Measurements from ENCODE around the gene IFNAR1.

IFNAR1 gene

DNA sequence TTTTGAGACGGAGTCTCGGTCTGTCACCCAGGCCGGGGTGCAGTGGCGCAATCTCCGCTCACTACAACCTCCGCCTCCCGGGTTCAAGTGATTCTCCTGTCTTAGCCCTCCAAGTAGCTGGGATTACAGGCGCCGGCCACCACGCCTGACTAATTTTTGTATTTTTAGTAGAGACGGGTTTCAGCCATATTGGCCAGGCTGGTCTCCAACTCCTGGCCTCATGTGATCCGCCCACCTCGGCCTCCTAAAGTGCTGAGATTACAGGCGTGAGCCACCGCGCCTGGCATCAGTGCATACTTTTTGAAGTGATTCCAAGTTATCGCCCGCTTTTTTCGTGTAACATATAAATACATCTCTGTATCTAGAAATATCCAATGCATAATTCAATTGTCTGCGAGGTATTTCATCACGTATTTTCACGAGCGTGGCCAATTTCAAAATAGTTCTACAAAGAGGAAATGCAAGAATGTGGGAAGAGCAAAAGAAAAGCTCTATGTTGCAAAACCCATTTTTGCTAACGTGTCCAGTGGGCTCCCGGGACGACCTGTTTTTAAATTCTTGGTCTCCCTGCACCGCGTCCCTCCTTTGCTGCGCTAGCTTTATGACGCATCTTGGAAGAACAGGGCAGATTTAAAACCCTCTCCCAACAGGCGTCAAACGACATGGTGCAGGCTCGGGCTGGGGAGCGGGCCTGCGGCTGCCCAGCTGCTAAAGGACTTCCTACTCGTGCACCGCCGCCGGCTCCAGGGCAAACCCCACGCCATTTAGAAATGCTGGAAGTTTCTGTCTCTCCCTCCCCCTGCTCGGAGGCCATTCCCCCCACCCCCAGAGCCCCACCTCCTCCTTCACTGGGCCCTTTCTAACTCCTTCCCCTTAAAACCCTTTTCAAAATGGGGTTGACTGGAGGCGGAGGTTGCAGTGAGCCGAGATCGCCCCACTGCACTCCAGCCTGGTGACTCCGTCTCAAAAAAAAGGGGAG lies 77.5 kb downstream of the IFNAR1 start:
- TF ChIP-seq POLR2A (IDR thresholded peaks at IDR 0.05; ENCODE audit: low read depth, low read length), result no peak
- 0 out of 2 replicates have a peak, but pooled peaks have one; percentile 6 for TF ChIP-seq SPI1 (IDR thresholded peaks at IDR 0.05; ENCODE audit: low read depth, low read length)
- peak; percentile 56 for DNase-seq (ENCODE audit: insufficient read length, low spot score)

DNA sequence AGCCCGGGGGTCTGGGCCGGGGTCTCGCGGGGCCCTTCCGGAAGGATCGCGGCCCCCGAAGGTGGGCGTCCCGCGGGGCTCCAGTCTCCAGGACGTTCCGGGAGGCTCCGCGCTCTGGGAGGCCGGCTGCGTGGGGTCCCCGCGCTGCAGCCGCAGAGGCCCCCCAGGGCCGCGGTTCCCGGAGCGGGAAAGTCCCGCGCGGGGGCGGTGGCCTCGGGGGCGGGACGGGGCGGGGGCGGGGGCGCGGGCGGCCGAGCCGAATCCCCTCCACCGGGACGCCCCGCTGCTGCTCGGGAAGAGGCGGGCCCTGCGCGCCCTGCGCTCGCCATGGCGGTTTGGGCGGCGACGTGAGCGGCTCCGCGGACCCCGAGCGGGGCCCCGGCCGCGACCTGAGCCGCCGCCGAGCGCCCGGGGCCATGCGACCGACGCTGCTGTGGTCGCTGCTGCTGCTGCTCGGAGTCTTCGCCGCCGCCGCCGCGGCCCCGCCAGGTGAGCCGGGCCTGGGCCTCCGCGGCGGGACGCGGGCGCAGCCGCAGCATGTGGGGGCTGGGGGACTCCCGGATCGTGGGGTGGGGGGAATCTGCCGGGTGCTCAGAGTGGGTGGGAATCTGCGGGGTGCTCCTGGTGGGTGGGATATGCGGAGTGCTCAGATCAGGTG lies 78.5 kb downstream of the IFNAR1 start, which contains the start of gene IFNGR2:
IFNGR2 (plus strand) TSS at position 286 of the 658 bp plus-strand sequence; CDS start at position 417, 131 bp downstream.
- peak; percentile 72 for DNase-seq (ENCODE audit: insufficient read length, low spot score)
- FAIRE-seq, result peak; percentile 57
- no peak for TF ChIP-seq POU2F2 (IDR thresholded peaks at IDR 0.05; ENCODE audit: low read depth, low read length)
- peak; percentile 46; the same call in 1 of the 2 replicates for TF ChIP-seq TAF1 (IDR thresholded peaks at IDR 0.05; ENCODE audit: low read depth, low read length)

More for the DNA sequence above, 77.5 kb downstream of the IFNAR1 start:
- FAIRE-seq, result peak; percentile 55

DNA sequence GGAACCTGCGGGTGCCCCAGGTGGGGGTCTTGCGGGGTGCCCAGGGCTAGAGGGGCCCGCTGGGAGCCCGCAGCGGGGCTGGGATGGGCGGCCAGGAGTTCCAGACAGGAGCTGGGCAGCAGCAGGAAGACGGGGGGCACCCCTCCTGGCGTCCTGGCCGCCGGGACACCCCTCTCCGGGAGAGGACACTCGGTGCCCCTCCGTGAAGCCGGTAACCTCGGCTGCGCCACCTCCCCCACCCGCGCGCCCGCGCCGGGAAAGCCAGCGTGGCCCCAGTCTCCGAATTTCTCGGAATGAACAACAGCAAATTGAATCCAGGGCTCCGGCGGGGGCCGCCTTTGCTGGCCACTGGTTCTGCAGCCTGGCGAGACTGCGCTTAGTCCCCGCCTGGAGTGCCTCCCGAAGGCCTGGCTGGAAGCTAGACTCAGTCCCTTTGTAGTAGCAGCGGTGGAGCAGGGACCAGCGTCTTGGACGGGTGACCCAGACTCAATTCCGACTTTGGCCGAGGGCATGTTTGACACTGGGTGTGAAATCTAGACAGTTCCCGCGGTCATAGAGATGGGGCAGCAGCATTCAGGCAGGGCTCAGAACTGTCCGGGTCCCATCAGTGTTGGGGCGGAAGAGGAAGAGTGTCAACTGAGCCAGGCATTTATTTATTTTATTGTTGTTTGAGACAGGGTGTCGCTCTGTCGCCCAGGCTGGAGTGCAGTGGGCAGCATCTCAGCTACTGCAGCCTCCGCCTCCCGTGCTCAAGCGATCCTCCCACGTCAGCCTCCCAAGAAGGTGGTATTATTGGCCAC lies 79.2 kb downstream of the IFNAR1 start:
- TF ChIP-seq POLR2AphosphoS5 (IDR thresholded peaks at IDR 0.05; ENCODE audit: low read depth, low read length) (0 out of 2 replicates have a peak, but pooled peaks have one; percentile 30), POU2F2 (IDR thresholded peaks at IDR 0.05; ENCODE audit: low read depth, low read length) (0 out of 2 replicates have a peak, but pooled peaks have one; percentile 13), POLR2A (IDR thresholded peaks at IDR 0.05; ENCODE audit: low read depth, low read length) (0 out of 2 replicates have a peak, but pooled peaks have one; percentile 57), TAF1 (IDR thresholded peaks at IDR 0.05; ENCODE audit: low read depth, low read length) (no peak), SPI1 (IDR thresholded peaks at IDR 0.05; ENCODE audit: low read depth, low read length) (no peak)
- DNase-seq (ENCODE audit: insufficient read length, low spot score) (peak; percentile 28), FAIRE-seq (peak; percentile 79)

DNA sequence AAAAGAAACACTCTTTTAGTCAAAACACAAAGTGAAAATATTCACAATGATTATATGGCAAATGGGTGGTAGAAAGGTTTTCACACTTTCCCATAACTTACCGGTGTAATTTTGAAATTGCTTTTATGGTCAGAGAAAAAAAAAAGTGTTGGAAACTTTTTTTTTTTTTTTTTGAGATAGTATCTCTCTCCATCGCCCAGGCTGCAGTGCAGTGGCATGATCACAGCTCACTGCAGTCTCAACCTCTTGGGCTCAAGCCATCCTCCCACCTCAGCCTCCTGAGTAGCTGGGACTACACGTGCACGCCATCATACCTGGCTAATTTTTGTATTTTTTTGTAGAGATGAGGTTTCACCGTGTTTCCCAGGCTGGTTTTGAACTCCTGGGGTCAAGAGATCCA lies 81.7 kb downstream of the IFNAR1 start:
- TF ChIP-seq SPI1 (IDR thresholded peaks at IDR 0.05; ENCODE audit: low read depth, low read length) (no peak), PAX5 (IDR thresholded peaks at IDR 0.05; ENCODE audit: insufficient read depth, low read length, severe bottlenecking) (no peak), POLR2AphosphoS5 (IDR thresholded peaks at IDR 0.05; ENCODE audit: low read depth, low read length) (no peak), POU2F2 (IDR thresholded peaks at IDR 0.05; ENCODE audit: low read depth, low read length) (no peak)
- FAIRE-seq (no peak), DNase-seq (ENCODE audit: insufficient read length, low spot score) (no peak)
